HUES6 (cell line): ENCODE results near the gene TUBA4A.
"Not testable (repeated sequence)": the region's sequence is repeated elsewhere in the genome, so short reads cannot be mapped to it uniquely, and the experiment has no call there.

Experiments used
- H3K27ac ChIP-seq: 2 replicates; pipeline ENCODE4 v1.7.0; 2013; ENCODE audit warnings: low read depth, mild to moderate bottlenecking, low read length, inconsistent platforms
- H3K27me3 ChIP-seq: 2 replicates; pipeline ENCODE4 v1.6.1; 2013; ENCODE audit warnings: low read length; ENCODE audit not compliant: control insufficient read depth, insufficient read depth
- H3K36me3 ChIP-seq: 2 replicates; pipeline ENCODE4 v1.6.1; 2013; ENCODE audit warnings: low read length; ENCODE audit not compliant: control insufficient read depth, insufficient read depth
- H3K4me1 ChIP-seq: 2 replicates; pipeline ENCODE4 v1.6.1; 2013; ENCODE audit warnings: low read length; ENCODE audit not compliant: control insufficient read depth, insufficient read depth
- H3K4me3 ChIP-seq: 2 replicates; pipeline ENCODE4 v1.5.1; 2013; ENCODE audit warnings: low read depth, low read length
- H3K9ac ChIP-seq: one replicate; pipeline ENCODE4 v1.6.1; 2013; ENCODE audit warnings: mild to moderate bottlenecking, low read length
- H3K9me3 ChIP-seq: 2 replicates; pipeline ENCODE4 v1.6.1; 2013; ENCODE audit warnings: low read depth, low read length; ENCODE audit not compliant: control insufficient read depth, insufficient read depth

TUBA4A gene

GRCh38 chr2:219207134-219207883, 46.4 kb downstream of the TUBA4A start:
- H3K36me3 ChIP-seq, result peaks cover 41% of the 10 kb centered on the region
- no peaks in the 10 kb centered on the region for H3K27me3 ChIP-seq
- peaks cover 8% of the 10 kb centered on the region for H3K4me1 ChIP-seq
- no peak overlapping the region for H3K27ac ChIP-seq
- H3K9ac ChIP-seq, result peak overlapping the region; percentile 28
- 0 out of 2 replicates have a peak, but pooled peaks cover 2% of the 10 kb centered on the region for H3K9me3 ChIP-seq
- peak overlapping the region; percentile 78 for H3K4me3 ChIP-seq

GRCh38 chr2:219206328-219207133, 47.2 kb downstream of the TUBA4A start, which contains the start of gene ZFAND2B:
Gene ZFAND2B, plus strand, starts transcription at chr2:219206782. Its CDS starts 206 bp downstream, at chr2:219206988.
- peaks cover 38% of the 10 kb centered on the region for H3K36me3 ChIP-seq
- peak within 1 kb of the TSS; percentile 78 for H3K4me3 ChIP-seq
- 0 out of 2 replicates have a peak, but pooled peaks cover 2% of the 10 kb centered on the region for H3K9me3 ChIP-seq
- H3K9ac ChIP-seq, result peak within 1 kb of the TSS; percentile 55
- no peaks in the 10 kb centered on the region for H3K27me3 ChIP-seq
- H3K27ac ChIP-seq, result no peak within 1 kb of the TSS
- H3K4me1 ChIP-seq, result peaks cover 8% of the 10 kb centered on the region

GRCh38 chr2:219205981-219206327, 47.8 kb downstream of the TUBA4A start:
- H3K4me3 ChIP-seq, result peak overlapping the region; percentile 78
- H3K36me3 ChIP-seq, result peaks cover 35% of the 10 kb centered on the region
- peak overlapping the region; percentile 55 for H3K9ac ChIP-seq
- H3K9me3 ChIP-seq, result 0 out of 2 replicates have a peak, but pooled peaks cover 2% of the 10 kb centered on the region
- no peak overlapping the region for H3K27ac ChIP-seq
- no peaks in the 10 kb centered on the region for H3K27me3 ChIP-seq
- H3K4me1 ChIP-seq, result peaks cover 8% of the 10 kb centered on the region

GRCh38 chr2:219205165-219205538, 48.6 kb downstream of the TUBA4A start:
- no peak overlapping the region for H3K9ac ChIP-seq
- H3K27me3 ChIP-seq, result no peaks in the 10 kb centered on the region
- H3K9me3 ChIP-seq, result 0 out of 2 replicates have a peak, but pooled peaks cover 2% of the 10 kb centered on the region
- no peak overlapping the region for H3K27ac ChIP-seq
- H3K36me3 ChIP-seq, result peaks cover 27% of the 10 kb centered on the region
- no peak overlapping the region for H3K4me3 ChIP-seq
- peaks cover 8% of the 10 kb centered on the region for H3K4me1 ChIP-seq

GRCh38 chr2:219204425-219205164, 49.1 kb downstream of the TUBA4A start:
- H3K9ac ChIP-seq, result no peak overlapping the region
- H3K27ac ChIP-seq, result no peak overlapping the region
- H3K27me3 ChIP-seq, result no peaks in the 10 kb centered on the region
- H3K36me3 ChIP-seq, result peaks cover 21% of the 10 kb centered on the region
- no peak overlapping the region for H3K4me3 ChIP-seq
- peaks cover 8% of the 10 kb centered on the region for H3K4me1 ChIP-seq
- H3K9me3 ChIP-seq, result 0 out of 2 replicates have a peak, but pooled peaks cover 2% of the 10 kb centered on the region

- H3K4me1 ChIP-seq, H3K27ac ChIP-seq, H3K4me3 ChIP-seq, H3K9me3 ChIP-seq, H3K36me3 ChIP-seq, H3K27me3 ChIP-seq, H3K9ac ChIP-seq: not testable (repeated sequence)
Observed at GRCh38 chr2:219201331-219201730, 52.4 kb downstream of the TUBA4A start.

- H3K27ac ChIP-seq, H3K4me1 ChIP-seq, H3K9ac ChIP-seq, H3K36me3 ChIP-seq, H3K9me3 ChIP-seq, H3K4me3 ChIP-seq, H3K27me3 ChIP-seq: not testable (repeated sequence)
Observed at GRCh38 chr2:219200502-219201326, 53.0 kb downstream of the TUBA4A start.
